Muscle of leg (tissue), 11 donors: ENCODE measurements around the gene NRG2. TPM values are rescaled to one million over a fixed set of nuclear protein-coding genes. Genes with fewer than 3 reads are reported as not detected.

Experiments
- DNase-seq: peaks from one replicate; pipeline ENCODE4 v3.0.0; 2013
- H3K27ac ChIP-seq: one replicate; pipeline ENCODE4 v1.5.1; 2013; ENCODE audit warnings: mild to moderate bottlenecking, low read length, control low read depth
- H3K27me3 ChIP-seq: one replicate; pipeline ENCODE4 v1.6.1; 2013; ENCODE audit warnings: low read length; ENCODE audit not compliant: control insufficient read depth, insufficient read depth
- H3K36me3 ChIP-seq: one replicate; pipeline ENCODE4 v1.6.1; 2013; ENCODE audit warnings: low read length; ENCODE audit not compliant: control insufficient read depth, insufficient read depth
- H3K4me1 ChIP-seq: one replicate; pipeline ENCODE4 v1.6.1; 2013; ENCODE audit warnings: low read length; ENCODE audit not compliant: control insufficient read depth, insufficient read depth
- H3K4me3 ChIP-seq: one replicate; pipeline ENCODE4 v1.5.1; 2013; ENCODE audit warnings: low read length, control low read depth
- H3K9me3 ChIP-seq: replicated peaks from 2 replicates; pipeline ENCODE4 v1.6.1; 2013; ENCODE audit warnings: low read depth, low read length; ENCODE audit not compliant: control insufficient read depth
- WGBS: methylation state at CpG from one replicate; pipeline ENCODE4 v1.1.5; 2013; ENCODE audit warnings: missing lambda C conversion rate; ENCODE audit not compliant: insufficient coverage; 5-methylcytosine and 5-hydroxymethylcytosine counted together
- polyA plus RNA-seq, 8 donors: library from polyadenylated mRNA; unstranded; fragments of 120-200 nt; gene quantifications; one replicate each; pipeline versions ENCODE4 v1.2.1 to v1.2.3, GENCODE V29; 2013; ENCODE audit warnings: inconsistent platforms in 1 of 8, low replicate concordance in 1 of 8; ENCODE audit not compliant: insufficient read length in 8 of 8, insufficient read depth in 1 of 8
- total RNA-seq: library from RNA; stranded (reverse); fragments of 120-200 nt; gene quantifications from one replicate; pipeline ENCODE4 v1.2.4, GENCODE V29; 2013

The NRG2 gene
- total and polyA plus RNA-seq, 9 donors, result 0.82 to 2.8 (median 1.5) TPM

DNA sequence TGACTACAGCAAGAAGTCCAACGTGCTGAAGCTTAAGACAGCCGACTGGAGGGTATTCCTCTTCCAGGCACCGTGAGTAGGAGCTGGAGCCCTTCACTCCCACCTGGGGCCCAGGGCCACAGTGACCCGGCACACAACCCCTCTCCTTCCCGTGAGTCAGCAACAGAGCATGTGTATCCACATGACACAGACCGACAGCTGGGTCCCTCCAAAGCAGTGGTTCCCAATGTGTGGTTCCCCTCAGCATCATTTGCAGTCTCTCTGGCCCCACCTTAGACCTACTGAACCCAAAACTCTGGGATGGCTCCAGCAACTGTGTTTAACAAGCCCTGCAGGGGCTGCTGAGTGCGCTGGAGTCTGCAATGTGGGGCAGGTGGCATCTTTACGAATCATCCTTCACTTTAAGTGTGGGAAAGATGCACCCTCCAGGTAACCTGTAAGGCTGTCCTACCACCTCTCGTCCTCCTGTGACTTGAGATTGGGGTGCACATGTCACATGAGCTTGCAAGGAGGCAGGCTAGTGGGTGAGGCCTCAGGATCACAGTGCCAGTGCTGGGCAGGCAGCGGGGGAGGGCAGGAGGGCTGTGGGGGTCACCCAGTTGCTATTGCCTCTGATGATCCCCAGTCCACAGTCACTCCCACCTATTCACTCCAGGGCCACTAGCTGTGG lies 205.3 kb downstream of the NRG2 start:
- 70% methylated on average over 9 of the region's 10 CpGs for WGBS
- no peaks in the 10 kb centered on the region for H3K9me3 ChIP-seq
- no peak overlapping the region for H3K4me3 ChIP-seq
- H3K27ac ChIP-seq, result no peak overlapping the region
- H3K36me3 ChIP-seq, result no peaks in the 10 kb centered on the region
- no peak for DNase-seq
- H3K27me3 ChIP-seq, result peaks cover 9% of the 10 kb centered on the region
- no peaks in the 10 kb centered on the region for H3K4me1 ChIP-seq

DNA sequence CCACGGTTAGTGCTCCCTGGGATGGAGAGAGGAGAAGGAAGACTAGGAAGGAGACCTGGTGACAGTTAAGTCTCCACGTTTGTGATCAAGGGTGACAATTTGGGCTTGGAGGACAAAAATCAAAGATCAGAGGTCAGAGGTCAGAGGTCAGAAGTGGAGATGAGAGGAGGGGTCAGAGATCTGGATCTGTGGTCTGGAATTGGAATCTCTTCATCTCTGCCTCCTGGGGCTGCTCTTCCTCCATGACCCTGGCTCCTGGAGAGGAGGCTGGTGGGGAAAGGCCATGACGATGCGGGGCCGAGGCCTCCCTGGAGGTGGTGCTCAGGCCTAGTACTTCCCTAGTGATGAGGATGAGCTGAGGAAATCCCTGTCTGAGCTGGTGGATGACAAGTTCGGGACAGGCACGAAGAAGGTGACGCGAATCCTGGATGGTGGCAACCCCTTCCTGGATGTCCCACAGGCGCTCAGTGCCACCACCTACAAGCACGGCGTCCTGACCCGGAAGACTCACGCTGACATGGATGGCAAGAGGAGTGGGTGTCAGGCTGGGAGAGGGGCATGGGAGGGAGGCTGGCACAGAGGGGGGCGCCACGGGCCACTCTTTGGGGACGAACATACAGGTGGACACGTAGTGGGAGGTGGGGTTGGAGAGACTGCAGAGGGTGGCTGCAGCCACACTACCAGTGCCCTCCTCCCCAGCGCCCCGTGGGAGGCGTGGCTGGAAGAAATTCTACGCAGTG lies 206.5 kb downstream of the NRG2 start:
- DNase-seq, result no peak
- WGBS, result 86% methylated on average over 22 of the region's 22 CpGs
- Histone ChIP-seq H3K4me1 (no peaks in the 10 kb centered on the region), H3K4me3 (no peak overlapping the region), H3K9me3 (no peaks in the 10 kb centered on the region), H3K36me3 (no peaks in the 10 kb centered on the region), H3K27ac (no peak overlapping the region), H3K27me3 (peaks cover 8% of the 10 kb centered on the region)

DNA sequence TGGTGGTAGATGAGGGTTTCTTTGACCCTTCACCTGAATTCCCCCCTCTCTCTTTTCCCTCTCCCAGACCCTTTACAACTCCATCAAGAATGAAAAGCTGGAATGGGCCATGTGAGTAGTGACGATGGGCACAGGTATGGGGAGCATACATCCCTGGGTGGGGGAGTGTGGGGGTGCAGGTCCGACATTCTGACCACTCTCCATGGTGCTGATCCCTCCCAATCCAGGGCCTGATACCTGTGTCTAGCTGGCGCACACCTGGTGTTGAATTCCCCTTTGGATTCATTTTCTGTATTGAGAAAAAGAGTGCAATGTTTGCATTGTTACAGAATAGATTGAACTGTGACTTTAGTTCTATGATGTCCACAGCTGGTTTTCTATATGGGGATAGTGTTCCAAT lies 207.4 kb downstream of the NRG2 start:
- no CpG with 5 or more reads among the region's 3 CpGs for WGBS
- no peak overlapping the region for H3K4me3 ChIP-seq
- no peaks in the 10 kb centered on the region for H3K36me3 ChIP-seq
- peaks cover 8% of the 10 kb centered on the region for H3K27me3 ChIP-seq
- no peaks in the 10 kb centered on the region for H3K9me3 ChIP-seq
- H3K27ac ChIP-seq, result no peak overlapping the region
- no peaks in the 10 kb centered on the region for H3K4me1 ChIP-seq
- DNase-seq, result no peak

DNA sequence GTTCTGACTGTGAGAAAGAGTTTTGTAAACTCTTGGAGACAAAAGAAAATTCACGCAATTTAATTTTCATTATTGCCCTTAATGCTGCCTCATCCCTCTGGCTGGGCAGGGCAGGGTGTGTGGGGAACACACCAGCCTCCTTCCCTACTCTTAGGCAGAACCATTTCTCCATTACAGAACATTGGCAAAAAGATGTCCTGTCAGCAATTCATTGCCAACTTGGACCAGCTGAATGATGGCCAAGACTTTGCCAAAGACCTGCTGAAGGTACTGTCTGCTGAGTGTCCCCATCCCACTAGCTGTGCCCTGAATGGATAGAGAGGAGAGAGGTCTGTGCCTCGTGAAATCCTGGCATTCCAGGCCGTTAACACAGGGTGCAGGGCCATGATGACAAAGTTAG lies 209.6 kb downstream of the NRG2 start:
- WGBS, result 20% methylated on average over 1 of the region's 3 CpGs
- no peaks in the 10 kb centered on the region for H3K9me3 ChIP-seq

DNA sequence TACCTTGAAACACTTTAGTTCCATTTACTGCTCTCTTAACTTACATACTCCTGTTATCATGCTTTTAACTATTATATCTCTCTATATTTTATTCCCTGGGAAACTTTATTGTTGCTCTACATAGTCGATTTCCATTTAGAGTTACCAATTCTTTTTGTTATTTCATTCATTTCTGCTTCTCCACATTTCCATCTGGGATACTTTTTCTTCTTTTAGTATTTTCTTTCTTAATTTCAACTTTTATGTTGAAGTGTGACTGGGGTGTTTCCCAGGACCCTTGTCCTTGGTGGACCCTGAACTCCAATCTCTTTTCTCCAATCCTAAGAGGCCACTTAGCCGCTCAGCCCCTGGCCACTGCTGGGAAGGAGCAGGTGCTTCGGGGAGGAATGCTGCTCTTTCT lies 211.5 kb downstream of the NRG2 start:
- no peak for DNase-seq
- WGBS, result 75% methylated on average over 1 of the region's 3 CpGs
- Histone ChIP-seq H3K9me3 (no peaks in the 10 kb centered on the region), H3K36me3 (no peaks in the 10 kb centered on the region), H3K4me1 (no peaks in the 10 kb centered on the region), H3K27me3 (peaks cover 12% of the 10 kb centered on the region), H3K27ac (no peak overlapping the region), H3K4me3 (no peak overlapping the region)

More for the DNA sequence above, 209.6 kb downstream of the NRG2 start:
- H3K27me3 ChIP-seq, result peaks cover 10% of the 10 kb centered on the region
- H3K4me1 ChIP-seq, result no peaks in the 10 kb centered on the region
- no peaks in the 10 kb centered on the region for H3K36me3 ChIP-seq
- H3K27ac ChIP-seq, result no peak overlapping the region
- no peak overlapping the region for H3K4me3 ChIP-seq
- no peak for DNase-seq

DNA sequence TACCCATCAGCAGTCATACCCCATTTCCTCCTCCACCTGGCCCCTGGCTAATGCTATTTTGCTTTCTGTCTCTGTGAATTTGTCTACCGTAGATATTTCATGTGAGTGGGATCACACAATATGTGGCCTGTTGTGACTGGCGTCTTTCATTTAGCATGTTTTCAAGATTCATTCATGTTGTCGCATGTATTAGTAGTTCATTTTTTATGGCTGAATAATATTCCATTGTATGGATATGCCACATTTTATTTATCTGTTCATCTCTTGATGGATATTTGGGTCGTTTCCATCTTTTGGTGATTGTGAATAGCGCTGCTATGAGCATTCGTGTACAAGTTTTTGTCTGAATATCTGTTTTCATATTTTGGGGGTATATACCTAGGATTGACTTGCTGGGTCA lies 213.6 kb downstream of the NRG2 start:
- no peak for DNase-seq
- no CpG with 5 or more reads among the region's 6 CpGs for WGBS
- no peaks in the 10 kb centered on the region for H3K9me3 ChIP-seq
- no peaks in the 10 kb centered on the region for H3K4me1 ChIP-seq
- no peak overlapping the region for H3K27ac ChIP-seq
- peaks cover 16% of the 10 kb centered on the region for H3K27me3 ChIP-seq
- no peaks in the 10 kb centered on the region for H3K36me3 ChIP-seq
- no peak overlapping the region for H3K4me3 ChIP-seq

DNA sequence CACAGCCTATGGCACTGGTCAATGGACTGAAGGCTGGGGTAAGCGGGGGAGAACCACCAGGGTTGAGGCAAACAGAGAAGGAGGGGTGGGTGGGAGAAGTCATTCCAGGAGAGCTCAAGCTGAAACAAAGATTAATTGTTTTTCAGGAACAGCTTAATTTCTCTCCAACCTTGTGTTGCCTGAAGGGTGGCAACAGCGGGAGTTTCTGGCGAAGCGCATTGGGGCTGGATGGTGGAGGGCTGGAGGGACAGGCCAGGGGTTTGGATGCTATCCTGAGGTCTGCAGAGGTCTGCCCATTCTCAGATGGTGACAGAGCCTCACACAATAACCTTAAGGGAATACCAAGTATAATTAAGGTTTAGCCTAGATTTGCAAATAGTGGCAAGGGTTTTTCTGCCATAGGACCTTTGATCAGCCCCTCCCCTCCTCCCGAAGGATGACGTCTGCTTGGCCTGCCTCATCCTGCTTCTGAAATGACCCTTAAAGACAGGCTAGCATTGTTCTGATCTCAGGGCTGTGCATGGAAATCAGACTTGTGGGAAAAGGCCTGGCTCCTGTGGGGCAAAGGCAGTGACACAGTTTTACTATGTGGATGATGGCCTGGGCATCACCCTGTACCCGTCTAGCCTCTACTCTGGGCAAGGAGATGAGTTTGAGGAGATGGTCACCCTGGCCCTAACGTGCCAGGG lies 214.7 kb downstream of the NRG2 start:
- Histone ChIP-seq H3K27me3 (peaks cover 17% of the 10 kb centered on the region), H3K4me3 (no peak overlapping the region), H3K27ac (no peak overlapping the region), H3K9me3 (no peaks in the 10 kb centered on the region), H3K4me1 (no peaks in the 10 kb centered on the region), H3K36me3 (no peaks in the 10 kb centered on the region)
- 79% methylated on average over 8 of the region's 8 CpGs for WGBS
- DNase-seq, result no peak

DNA sequence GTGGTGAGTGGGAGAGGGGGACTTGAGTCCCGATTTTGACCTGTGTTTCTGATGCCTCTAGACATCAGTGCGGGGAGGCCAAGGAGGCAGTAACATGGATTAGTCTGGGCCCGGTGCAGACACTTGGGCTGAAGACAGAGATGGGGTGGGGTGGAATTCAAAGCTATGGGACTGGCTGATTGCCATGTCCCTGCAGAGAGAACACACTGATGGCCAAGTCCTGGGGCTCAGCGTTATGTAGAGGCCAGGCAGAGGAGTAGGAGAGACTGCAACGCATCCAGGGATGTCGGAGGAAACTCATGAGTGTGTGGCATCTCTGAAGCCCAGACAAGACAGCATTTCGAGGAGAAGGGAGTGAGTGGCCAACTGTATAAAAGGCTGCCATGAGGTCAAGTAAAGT lies 217.4 kb downstream of the NRG2 start:
- Histone ChIP-seq H3K9me3 (no peaks in the 10 kb centered on the region), H3K4me1 (no peaks in the 10 kb centered on the region), H3K36me3 (no peaks in the 10 kb centered on the region), H3K27me3 (peaks cover 10% of the 10 kb centered on the region), H3K4me3 (no peak overlapping the region), H3K27ac (no peak overlapping the region)
- 74% methylated on average over 7 of the region's 7 CpGs for WGBS
- no peak for DNase-seq

DNA sequence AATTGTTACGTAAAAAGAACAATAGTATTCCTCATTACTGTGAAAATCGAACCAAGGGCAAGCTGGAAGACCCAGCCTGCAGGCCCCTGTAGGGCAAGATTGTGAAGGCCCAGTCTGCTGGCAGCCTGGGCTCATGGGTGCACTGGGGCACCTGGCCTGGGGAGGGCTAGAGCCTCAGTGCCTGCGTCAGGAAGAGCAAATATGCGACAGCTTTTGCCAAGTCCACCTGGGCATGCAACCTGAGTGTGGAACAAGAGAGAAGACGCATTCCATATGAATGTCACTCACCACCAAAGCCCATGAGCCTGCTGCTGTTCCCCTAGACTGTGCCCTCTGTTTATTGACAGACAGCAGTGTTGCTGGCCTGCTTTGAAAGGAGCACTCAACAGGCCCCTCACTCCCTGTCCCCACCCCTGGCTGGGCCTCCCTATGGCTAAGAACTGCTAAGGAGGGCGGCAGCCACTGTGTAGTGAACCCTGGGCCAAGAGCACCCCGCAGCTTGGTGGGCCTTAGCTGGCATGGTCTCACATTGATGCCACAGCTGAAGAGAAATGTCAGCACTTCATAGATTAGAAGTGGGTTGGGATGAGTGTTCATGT lies 219.2 kb downstream of the NRG2 start:
- H3K4me1 ChIP-seq, result no peaks in the 10 kb centered on the region
- peaks cover 4% of the 10 kb centered on the region for H3K9me3 ChIP-seq
- H3K27ac ChIP-seq, result no peak overlapping the region
- H3K4me3 ChIP-seq, result no peak overlapping the region
- no peak for DNase-seq
- peaks cover 20% of the 10 kb centered on the region for H3K27me3 ChIP-seq
- H3K36me3 ChIP-seq, result no peaks in the 10 kb centered on the region
- 82% methylated on average over 5 of the region's 7 CpGs for WGBS
